Testis (tissue), 2 donors: ENCODE data around the gene NDUFB3.

Source experiments
- CTCF ChIP-seq, 3 experiments: fragments of 450-650 bp in 2 of 3; fragments of 200-600 bp in 1 of 3; sonication (generic) in 1 of 3; IDR thresholded peaks; one replicate each; pipeline ENCODE4 v1.5.1; 2016 to 2019; ENCODE audit warnings: antibody characterized with exemption in 3 of 3, mild to moderate bottlenecking in 2 of 3, moderate library complexity in 1 of 3
- POLR2A ChIP-seq: fragments of 450-650 bp; IDR thresholded peaks from one replicate; pipeline ENCODE4 v1.6.1; 2017; ENCODE audit warnings: antibody characterized with exemption, mild to moderate bottlenecking, moderate library complexity

- TF ChIP-seq CTCF (IDR thresholded peaks at IDR 0.05) (no peak), POLR2A (no peak)
Measured at GRCh38 chr2:201090574-201090973, 18.8 kb downstream of the NDUFB3 start.
